HEK293 (cell line): ENCODE measurements around the gene PAQR9.

Experiments
- CTCF ChIA-PET: fragments of 350-600 bp; formaldehyde crosslinking; extraction: SDS; loops from one replicate; lab custom pipeline; 2021; ENCODE audit warnings: antibody characterized with exemption; lab: Yijun Ruan, JAX
- POLR2A ChIA-PET: fragments of 300-600 bp; formaldehyde crosslinking; extraction: SDS; loops from one replicate; lab custom pipeline; 2020; ENCODE audit warnings: antibody characterized with exemption, inconsistent platforms; lab: Yijun Ruan, JAX
- H3K27ac ChIP-seq: fragments of 200-500 bp; sonication (Bioruptor generic); 2 replicates; pipeline ENCODE4 v1.5.1; 2014; ENCODE audit warnings: low read depth, low read length, control low read depth, inconsistent platforms; ENCODE audit errors: extremely low read depth
- H3K36me3 ChIP-seq, 2 experiments: fragments of 200-500 bp in 1 of 2; sonication (Bioruptor generic) in 1 of 2; 1 replicate in 1 of 2; 2 replicates in 1 of 2; pipeline ENCODE4 v1.5.1; 2014 to 2017; ENCODE audit warnings: inconsistent platforms in 2 of 2, low read length in 2 of 2; ENCODE audit not compliant: control insufficient read depth in 2 of 2, insufficient read depth in 1 of 2
- H3K4me1 ChIP-seq: fragments of 200-500 bp; sonication (Bioruptor generic); 2 replicates; pipeline ENCODE4 v1.5.1; 2014; ENCODE audit warnings: mild to moderate bottlenecking, low read length, inconsistent platforms; ENCODE audit not compliant: control insufficient read depth, insufficient read depth
- H3K4me3 ChIP-seq: 2 replicates; pipeline ENCODE4 v1.5.1; 2011; ENCODE audit warnings: low read depth, mild to moderate bottlenecking, control low read depth, low read length, moderate library complexity
- H3K9me3 ChIP-seq: fragments of 200-500 bp; sonication (Bioruptor generic); 2 replicates; pipeline ENCODE4 v1.5.1; 2014; ENCODE audit warnings: low read depth, low read length, inconsistent platforms; ENCODE audit not compliant: control insufficient read depth, insufficient read depth
- ELK4 ChIP-seq: IDR thresholded peaks from 2 replicates; pipeline ENCODE4 v1.6.1; 2011; ENCODE audit warnings: mild to moderate bottlenecking, low read depth, low read length, borderline replicate concordance
- KLF1 ChIP-seq: fragments of 450-650 bp; formaldehyde crosslinking; IDR thresholded peaks from 2 replicates; pipeline ENCODE4 v1.5.1; 2016; ENCODE audit warnings: missing biosample characterization, missing genetic modification characterization
- KLF16 ChIP-seq: fragments of 450-650 bp; formaldehyde crosslinking; IDR thresholded peaks from 2 replicates; pipeline ENCODE4 v1.5.1; 2017; ENCODE audit warnings: missing biosample characterization, missing genetic modification characterization
- KLF7 ChIP-seq: fragments of 450-650 bp; formaldehyde crosslinking; IDR thresholded peaks from 2 replicates; pipeline ENCODE4 v1.5.1; 2016; ENCODE audit warnings: missing biosample characterization, missing genetic modification characterization, borderline replicate concordance
- MEIS1 ChIP-seq: sonication (generic); formaldehyde crosslinking; IDR thresholded peaks from 2 replicates; pipeline ENCODE4 v1.8.1; 2022; ENCODE audit warnings: missing genetic modification reagents, mild to moderate bottlenecking, borderline replicate concordance
- SP3 ChIP-seq: fragments of 450-650 bp; formaldehyde crosslinking; IDR thresholded peaks from 2 replicates; pipeline ENCODE4 v1.5.1; 2016; ENCODE audit warnings: missing biosample characterization, missing genetic modification characterization
- YY1 ChIP-seq: fragments of 450-650 bp; formaldehyde crosslinking; IDR thresholded peaks from 2 replicates; pipeline ENCODE4 v1.5.1; 2018; ENCODE audit warnings: missing biosample characterization, missing genetic modification characterization
- YY2 ChIP-seq: fragments of 450-650 bp; formaldehyde crosslinking; IDR thresholded peaks from 2 replicates; pipeline ENCODE4 v1.5.1; 2016; ENCODE audit warnings: missing biosample characterization, missing genetic modification characterization
- ZBTB20 ChIP-seq: fragments of 450-650 bp; formaldehyde crosslinking; IDR thresholded peaks from 2 replicates; pipeline ENCODE4 v1.5.1; 2016; ENCODE audit warnings: missing biosample characterization, missing genetic modification characterization
- ZBTB48 ChIP-seq: fragments of 450-650 bp; formaldehyde crosslinking; IDR thresholded peaks from 2 replicates; pipeline ENCODE4 v1.5.1; 2016; ENCODE audit warnings: missing biosample characterization, missing genetic modification characterization
- ZNF157 ChIP-seq: fragments of 450-650 bp; formaldehyde crosslinking; IDR thresholded peaks from 2 replicates; pipeline ENCODE4 v1.5.1; 2016; ENCODE audit warnings: missing biosample characterization, missing genetic modification characterization
- ZNF2 ChIP-seq: fragments of 450-650 bp; formaldehyde crosslinking; IDR thresholded peaks from 2 replicates; pipeline ENCODE4 v1.5.1; 2016; ENCODE audit warnings: missing biosample characterization, missing genetic modification characterization
- ZNF223 ChIP-seq: fragments of 450-650 bp; formaldehyde crosslinking; IDR thresholded peaks from 2 replicates; pipeline ENCODE4 v1.5.1; 2016; ENCODE audit warnings: missing biosample characterization, missing genetic modification characterization
- ZNF311 ChIP-seq: fragments of 450-650 bp; formaldehyde crosslinking; IDR thresholded peaks from 2 replicates; pipeline ENCODE4 v1.5.1; 2017; ENCODE audit warnings: missing biosample characterization, missing genetic modification characterization, borderline replicate concordance
- ZNF571 ChIP-seq: fragments of 450-650 bp; formaldehyde crosslinking; IDR thresholded peaks from 2 replicates; pipeline ENCODE4 v1.5.0; 2017; ENCODE audit warnings: missing biosample characterization, missing genetic modification characterization
- ZNF623 ChIP-seq: fragments of 450-650 bp; formaldehyde crosslinking; IDR thresholded peaks from 2 replicates; pipeline ENCODE4 v1.5.1; 2016; ENCODE audit warnings: missing biosample characterization, missing genetic modification characterization
- ZNF670 ChIP-seq: fragments of 450-650 bp; formaldehyde crosslinking; IDR thresholded peaks from 2 replicates; pipeline ENCODE4 v1.5.1; 2016; ENCODE audit warnings: missing biosample characterization, missing genetic modification characterization, low read depth
- ZNF677 ChIP-seq: fragments of 450-650 bp; IDR thresholded peaks from 2 replicates; pipeline ENCODE4 v1.5.0; 2018; ENCODE audit warnings: missing biosample characterization, mild to moderate bottlenecking, missing genetic modification characterization, moderate library complexity
- ZNF830 ChIP-seq: fragments of 450-650 bp; IDR thresholded peaks from 2 replicates; pipeline ENCODE4 v1.5.0; 2018; ENCODE audit warnings: missing biosample characterization, missing genetic modification characterization, low read depth, mild to moderate bottlenecking, moderate library complexity
- ZSCAN23 ChIP-seq: fragments of 450-650 bp; formaldehyde crosslinking; IDR thresholded peaks from 2 replicates; pipeline ENCODE4 v1.5.1; 2016; ENCODE audit warnings: missing biosample characterization, missing genetic modification characterization
- ZSCAN5A ChIP-seq: fragments of 450-650 bp; formaldehyde crosslinking; IDR thresholded peaks from 2 replicates; pipeline ENCODE4 v1.5.1; 2016; ENCODE audit warnings: missing biosample characterization, missing genetic modification characterization
- ZXDB ChIP-seq: fragments of 450-650 bp; formaldehyde crosslinking; IDR thresholded peaks from 2 replicates; pipeline ENCODE4 v1.5.1; 2016; ENCODE audit warnings: missing biosample characterization, missing genetic modification characterization
- TF ChIP-seq, protein P1 (sequence below): fragments of 450-650 bp; formaldehyde crosslinking; IDR thresholded peaks from 2 replicates; pipeline ENCODE4 v1.5.1; 2017; ENCODE audit warnings: missing biosample characterization, missing genetic modification characterization

PAQR9 gene

GRCh38 chr3:142973217-142974009 lies 9.9 kb upstream of the PAQR9 start:
- H3K4me3 ChIP-seq, result no peak overlapping the region
- POLR2A ChIA-PET, result no interaction called here
- CTCF ChIA-PET, result interaction anchor here (0.7 to 1.4 kb wide), 5 partner anchors 11 to 145 kb away, joined by 3 to 4 read pairs (median 3); no protein-coding TSS in a partner anchor
- no peaks in the 10 kb centered on the region for H3K36me3 ChIP-seq
- no peak overlapping the region for H3K27ac ChIP-seq
- H3K4me1 ChIP-seq, result no peaks in the 10 kb centered on the region
- TF ChIP-seq YY1 (tag by site-specific recombination) (no peak), KLF16 (tag by site-specific recombination) (no peak), KLF1 (tag by site-specific recombination) (no peak), KLF7 (tag by site-specific recombination) (no peak), ZNF670 (tag by site-specific recombination) (no peak), ZNF571 (tag by site-specific recombination) (no peak), ZNF157 (no peak), ZXDB (tag by site-specific recombination) (no peak), ZNF830 (tag by site-specific recombination) (no peak), ZSCAN23 (tag by site-specific recombination) (no peak), ZNF677 (tag by site-specific recombination) (no peak), MEIS1 (CRISPR knock-in tag) (no peak), ZNF311 (no peak)
- no peaks in the 10 kb centered on the region for H3K9me3 ChIP-seq

GRCh38 chr3:142972092-142972753 lies 8.7 kb upstream of the PAQR9 start:
- Histone ChIP-seq H3K9me3 (no peaks in the 10 kb centered on the region), H3K4me1 (no peaks in the 10 kb centered on the region), H3K27ac (no peak overlapping the region)
- CTCF ChIA-PET, result interaction anchor here (0.6 to 1.3 kb wide), 3 partner anchors 21 to 1007 kb away, joined by 3 to 4 read pairs (median 4); no protein-coding TSS in a partner anchor
- TF ChIP-seq ZBTB20 (tag by site-specific recombination) (no peak), ZNF623 (peak; percentile 88), ZSCAN5A (tag by site-specific recombination) (no peak), ELK4 (no peak)
- TF ChIP-seq, all 188 proteins: peak for 1
- POLR2A ChIA-PET, result no interaction called here
- Histone ChIP-seq H3K4me3 (no peak overlapping the region), H3K36me3 (no peaks in the 10 kb centered on the region)

- CTCF ChIA-PET, result interaction anchor here (1.2 kb wide), 1 partner anchor 21 kb away, joined by 4 read pairs; no protein-coding TSS in a partner anchor
- Histone ChIP-seq H3K9me3 (no peaks in the 10 kb centered on the region), H3K36me3 (no peaks in the 10 kb centered on the region), H3K27ac (no peak overlapping the region), H3K4me3 (no peak overlapping the region), H3K4me1 (no peaks in the 10 kb centered on the region)
- POLR2A ChIA-PET, result no interaction called here
- TF ChIP-seq, protein P1, sequence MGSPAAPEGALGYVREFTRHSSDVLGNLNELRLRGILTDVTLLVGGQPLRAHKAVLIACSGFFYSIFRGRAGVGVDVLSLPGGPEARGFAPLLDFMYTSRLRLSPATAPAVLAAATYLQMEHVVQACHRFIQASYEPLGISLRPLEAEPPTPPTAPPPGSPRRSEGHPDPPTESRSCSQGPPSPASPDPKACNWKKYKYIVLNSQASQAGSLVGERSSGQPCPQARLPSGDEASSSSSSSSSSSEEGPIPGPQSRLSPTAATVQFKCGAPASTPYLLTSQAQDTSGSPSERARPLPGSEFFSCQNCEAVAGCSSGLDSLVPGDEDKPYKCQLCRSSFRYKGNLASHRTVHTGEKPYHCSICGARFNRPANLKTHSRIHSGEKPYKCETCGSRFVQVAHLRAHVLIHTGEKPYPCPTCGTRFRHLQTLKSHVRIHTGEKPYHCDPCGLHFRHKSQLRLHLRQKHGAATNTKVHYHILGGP (tag by site-specific recombination), result no peak
- no peak for TF ChIP-seq ZNF223
- no peak for TF ChIP-seq ZBTB48 (tag by site-specific recombination)
- TF ChIP-seq ZNF2 (tag by site-specific recombination), result no peak
- TF ChIP-seq SP3 (tag by site-specific recombination), result no peak
- TF ChIP-seq YY2 (tag by site-specific recombination), result no peak
Observed at GRCh38 chr3:142971431-142971830, 8.0 kb upstream of the PAQR9 start.
